ENCODE measurements around the gene CABLES2. TPM values are rescaled to one million over a fixed set of nuclear protein-coding genes. Genes with fewer than 3 reads are reported as not detected.

The CABLES2 gene
- total and polyA plus RNA-seq, 10 of the 15 experiments (the other 5 are each of a cell fraction or from before 2014, with no cell fraction given) = 2.2 to 14.9 (median 5.3) TPM

DNA sequence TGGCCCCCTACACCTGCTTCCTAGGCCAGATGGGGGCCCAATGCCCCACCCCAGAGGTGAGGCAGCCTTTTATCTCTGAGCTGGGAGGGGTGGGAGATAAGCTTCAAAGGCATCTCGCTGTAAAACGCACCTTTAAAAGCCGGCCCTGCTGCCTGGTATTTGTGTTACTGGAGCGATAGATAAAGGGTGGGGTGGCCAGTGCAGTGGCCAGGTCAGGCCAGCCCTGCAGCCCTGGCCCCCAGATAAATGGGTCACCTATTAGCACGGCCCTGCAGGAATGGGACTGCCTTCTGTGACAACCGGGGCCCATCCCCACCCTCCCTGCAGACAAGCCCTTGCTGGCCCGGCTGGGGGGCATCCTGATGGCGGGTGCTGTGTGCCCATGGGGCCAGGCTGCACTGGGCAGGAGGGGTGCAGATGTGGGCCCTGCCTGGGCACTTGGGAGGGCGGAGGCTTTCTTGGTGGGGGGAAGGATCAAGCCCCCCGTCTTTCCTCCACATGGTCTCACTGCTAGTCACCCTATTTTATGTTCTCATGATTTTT is 23.3 kb upstream of the CABLES2 start:
- ChIA-PET RAD21 (ENCODE audit: unreplicated experiment) (no interaction called here), POLR2A (no interaction called here), CTCF (no interaction called here), SMC1A (ENCODE audit: uncharacterized antibody, unreplicated experiment) (no interaction called here)
- H3K4me2 ChIP-seq (ENCODE audit: control insufficient read depth, insufficient read depth) = no peak overlapping the region
- H3K36me3 ChIP-seq (ENCODE audit: control insufficient read depth in 2 of 2, insufficient read depth in 2 of 2, low read length in 1 of 2) = no peaks in the 10 kb centered on the region
- ATAC-seq (no peak), FAIRE-seq (no peak), DNase-seq (ENCODE audit: low read depth, low spot score) (no peak)
- in situ Hi-C loops (cut with MboI) (no loop called here), intact Hi-C loops (cut with micrococcal nuclease; ENCODE audit: unreplicated experiment) (no loop called here)
- H4K20me1 ChIP-seq (ENCODE audit: control insufficient read depth, insufficient read depth) = no peaks in the 10 kb centered on the region
- no peaks in the 10 kb centered on the region for H3K9me3 ChIP-seq (replicated peaks; ENCODE audit: control insufficient read depth, insufficient read depth, low read length)
- H3K79me2 ChIP-seq (ENCODE audit: control insufficient read depth, insufficient read depth, low read length) = no peaks in the 10 kb centered on the region
- H2AFZ ChIP-seq (ENCODE audit: control insufficient read depth, low read depth, low read length) = no peak overlapping the region
- H3K9ac ChIP-seq (ENCODE audit: control insufficient read depth, insufficient read depth, low read length) = no peak overlapping the region
- peaks cover 0 to 5% of the 10 kb centered on the region in 2 experiments; a peak in 2 of 4 replicates for H3K27me3 ChIP-seq (replicated peaks in 1 of 2; ENCODE audit: control insufficient read depth in 2 of 2, insufficient read depth in 2 of 2, low read length in 1 of 2)
- no TSS peak for BruUV-seq (replicated peaks)
- no peak overlapping the region for H3K4me3 ChIP-seq
- 34% methylated on average over 8 of the region's 10 CpGs for WGBS (ENCODE audit: insufficient coverage, insufficient replicate concordance, low lambda C conversion rate, missing lambda C conversion rate)
- H3K4me1 ChIP-seq (ENCODE audit: control insufficient read depth, insufficient read depth, low read length) = no peaks in the 10 kb centered on the region
- no peak overlapping the region for H3K27ac ChIP-seq (ENCODE audit: control insufficient read depth, insufficient read depth)
- no peak for TF ChIP-seq ZNF217 (IDR thresholded peaks at IDR 0.05)
- TF ChIP-seq, protein P1, sequence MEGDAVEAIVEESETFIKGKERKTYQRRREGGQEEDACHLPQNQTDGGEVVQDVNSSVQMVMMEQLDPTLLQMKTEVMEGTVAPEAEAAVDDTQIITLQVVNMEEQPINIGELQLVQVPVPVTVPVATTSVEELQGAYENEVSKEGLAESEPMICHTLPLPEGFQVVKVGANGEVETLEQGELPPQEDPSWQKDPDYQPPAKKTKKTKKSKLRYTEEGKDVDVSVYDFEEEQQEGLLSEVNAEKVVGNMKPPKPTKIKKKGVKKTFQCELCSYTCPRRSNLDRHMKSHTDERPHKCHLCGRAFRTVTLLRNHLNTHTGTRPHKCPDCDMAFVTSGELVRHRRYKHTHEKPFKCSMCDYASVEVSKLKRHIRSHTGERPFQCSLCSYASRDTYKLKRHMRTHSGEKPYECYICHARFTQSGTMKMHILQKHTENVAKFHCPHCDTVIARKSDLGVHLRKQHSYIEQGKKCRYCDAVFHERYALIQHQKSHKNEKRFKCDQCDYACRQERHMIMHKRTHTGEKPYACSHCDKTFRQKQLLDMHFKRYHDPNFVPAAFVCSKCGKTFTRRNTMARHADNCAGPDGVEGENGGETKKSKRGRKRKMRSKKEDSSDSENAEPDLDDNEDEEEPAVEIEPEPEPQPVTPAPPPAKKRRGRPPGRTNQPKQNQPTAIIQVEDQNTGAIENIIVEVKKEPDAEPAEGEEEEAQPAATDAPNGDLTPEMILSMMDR (IDR thresholded peaks at IDR 0.05 in 2 of 3, conservative IDR thresholded peaks at IDR 0.05 in 1 of 3; ENCODE audit: control insufficient read depth in 2 of 3, extremely low read depth in 1 of 3, insufficient read depth in 1 of 3, low read depth in 3 of 3, low read length in 3 of 3) = no peak
- TF ChIP-seq ZNF384 (IDR thresholded peaks at IDR 0.05; ENCODE audit: borderline replicate concordance, low read depth, low read length) = no peak
- TF ChIP-seq SP1 (IDR thresholded peaks at IDR 0.05; ENCODE audit: low read depth, low read length) = no peak
- TF ChIP-seq MXI1 (IDR thresholded peaks at IDR 0.05; ENCODE audit: low read depth, low read length) = no peak
- no peak for TF ChIP-seq NBN (IDR thresholded peaks at IDR 0.05)
- no peak for TF ChIP-seq JUNB (IDR thresholded peaks at IDR 0.05)
- TF ChIP-seq NFYB (IDR thresholded peaks at IDR 0.05; ENCODE audit: insufficient read depth, low read depth, low read length) = no peak
- no peak for TF ChIP-seq SREBF2 (IDR thresholded peaks at IDR 0.05; ENCODE audit: low read length)
- TF ChIP-seq, protein P2, sequence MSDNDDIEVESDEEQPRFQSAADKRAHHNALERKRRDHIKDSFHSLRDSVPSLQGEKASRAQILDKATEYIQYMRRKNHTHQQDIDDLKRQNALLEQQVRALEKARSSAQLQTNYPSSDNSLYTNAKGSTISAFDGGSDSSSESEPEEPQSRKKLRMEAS (IDR thresholded peaks at IDR 0.05; ENCODE audit: low read depth, low read length) = no peak
- TF ChIP-seq, protein P3, sequence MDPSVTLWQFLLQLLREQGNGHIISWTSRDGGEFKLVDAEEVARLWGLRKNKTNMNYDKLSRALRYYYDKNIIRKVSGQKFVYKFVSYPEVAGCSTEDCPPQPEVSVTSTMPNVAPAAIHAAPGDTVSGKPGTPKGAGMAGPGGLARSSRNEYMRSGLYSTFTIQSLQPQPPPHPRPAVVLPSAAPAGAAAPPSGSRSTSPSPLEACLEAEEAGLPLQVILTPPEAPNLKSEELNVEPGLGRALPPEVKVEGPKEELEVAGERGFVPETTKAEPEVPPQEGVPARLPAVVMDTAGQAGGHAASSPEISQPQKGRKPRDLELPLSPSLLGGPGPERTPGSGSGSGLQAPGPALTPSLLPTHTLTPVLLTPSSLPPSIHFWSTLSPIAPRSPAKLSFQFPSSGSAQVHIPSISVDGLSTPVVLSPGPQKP (IDR thresholded peaks at IDR 0.05; ENCODE audit: low read depth, low read length) = no peak
- TF ChIP-seq POLR2A (IDR thresholded peaks at IDR 0.05; ENCODE audit: low read depth, low read length) = no peak
- no peak for TF ChIP-seq BRCA1 (IDR thresholded peaks at IDR 0.05; ENCODE audit: low read depth, low read length)
- TF ChIP-seq, protein P4, sequence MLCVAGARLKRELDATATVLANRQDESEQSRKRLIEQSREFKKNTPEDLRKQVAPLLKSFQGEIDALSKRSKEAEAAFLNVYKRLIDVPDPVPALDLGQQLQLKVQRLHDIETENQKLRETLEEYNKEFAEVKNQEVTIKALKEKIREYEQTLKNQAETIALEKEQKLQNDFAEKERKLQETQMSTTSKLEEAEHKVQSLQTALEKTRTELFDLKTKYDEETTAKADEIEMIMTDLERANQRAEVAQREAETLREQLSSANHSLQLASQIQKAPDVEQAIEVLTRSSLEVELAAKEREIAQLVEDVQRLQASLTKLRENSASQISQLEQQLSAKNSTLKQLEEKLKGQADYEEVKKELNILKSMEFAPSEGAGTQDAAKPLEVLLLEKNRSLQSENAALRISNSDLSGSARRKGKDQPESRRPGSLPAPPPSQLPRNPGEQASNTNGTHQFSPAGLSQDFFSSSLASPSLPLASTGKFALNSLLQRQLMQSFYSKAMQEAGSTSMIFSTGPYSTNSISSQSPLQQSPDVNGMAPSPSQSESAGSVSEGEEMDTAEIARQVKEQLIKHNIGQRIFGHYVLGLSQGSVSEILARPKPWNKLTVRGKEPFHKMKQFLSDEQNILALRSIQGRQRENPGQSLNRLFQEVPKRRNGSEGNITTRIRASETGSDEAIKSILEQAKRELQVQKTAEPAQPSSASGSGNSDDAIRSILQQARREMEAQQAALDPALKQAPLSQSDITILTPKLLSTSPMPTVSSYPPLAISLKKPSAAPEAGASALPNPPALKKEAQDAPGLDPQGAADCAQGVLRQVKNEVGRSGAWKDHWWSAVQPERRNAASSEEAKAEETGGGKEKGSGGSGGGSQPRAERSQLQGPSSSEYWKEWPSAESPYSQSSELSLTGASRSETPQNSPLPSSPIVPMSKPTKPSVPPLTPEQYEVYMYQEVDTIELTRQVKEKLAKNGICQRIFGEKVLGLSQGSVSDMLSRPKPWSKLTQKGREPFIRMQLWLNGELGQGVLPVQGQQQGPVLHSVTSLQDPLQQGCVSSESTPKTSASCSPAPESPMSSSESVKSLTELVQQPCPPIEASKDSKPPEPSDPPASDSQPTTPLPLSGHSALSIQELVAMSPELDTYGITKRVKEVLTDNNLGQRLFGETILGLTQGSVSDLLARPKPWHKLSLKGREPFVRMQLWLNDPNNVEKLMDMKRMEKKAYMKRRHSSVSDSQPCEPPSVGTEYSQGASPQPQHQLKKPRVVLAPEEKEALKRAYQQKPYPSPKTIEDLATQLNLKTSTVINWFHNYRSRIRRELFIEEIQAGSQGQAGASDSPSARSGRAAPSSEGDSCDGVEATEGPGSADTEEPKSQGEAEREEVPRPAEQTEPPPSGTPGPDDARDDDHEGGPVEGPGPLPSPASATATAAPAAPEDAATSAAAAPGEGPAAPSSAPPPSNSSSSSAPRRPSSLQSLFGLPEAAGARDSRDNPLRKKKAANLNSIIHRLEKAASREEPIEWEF (IDR thresholded peaks at IDR 0.05; ENCODE audit: insufficient replicate concordance, low read depth, low read length) = no peak
- TF ChIP-seq PML (IDR thresholded peaks at IDR 0.05; ENCODE audit: low read length) = no peak
- no peak for TF ChIP-seq SUZ12 (IDR thresholded peaks at IDR 0.05; ENCODE audit: unreplicated experiment)
